GM21447 (cell line): Measurements from ENCODE around the gene TSPY10.
"Not testable (repeated sequence)": the region's sequence is repeated elsewhere in the genome, so short reads cannot be mapped to it uniquely, and the experiment has no call there.

ENCODE experiments used
- ATAC-seq: cut with Tn5 transposase; IDR thresholded peaks from one replicate; pipeline ENCODE4 v1.9.1; 2021; ENCODE audit not compliant: unreplicated experiment

The TSPY10 gene, protein sequence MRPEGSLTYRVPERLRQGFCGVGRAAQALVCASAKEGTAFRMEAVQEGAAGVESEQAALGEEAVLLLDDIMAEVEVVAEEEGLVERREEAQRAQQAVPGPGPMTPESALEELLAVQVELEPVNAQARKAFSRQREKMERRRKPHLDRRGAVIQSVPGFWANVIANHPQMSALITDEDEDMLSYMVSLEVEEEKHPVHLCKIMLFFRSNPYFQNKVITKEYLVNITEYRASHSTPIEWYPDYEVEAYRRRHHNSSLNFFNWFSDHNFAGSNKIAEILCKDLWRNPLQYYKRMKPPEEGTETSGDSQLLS

DNA sequence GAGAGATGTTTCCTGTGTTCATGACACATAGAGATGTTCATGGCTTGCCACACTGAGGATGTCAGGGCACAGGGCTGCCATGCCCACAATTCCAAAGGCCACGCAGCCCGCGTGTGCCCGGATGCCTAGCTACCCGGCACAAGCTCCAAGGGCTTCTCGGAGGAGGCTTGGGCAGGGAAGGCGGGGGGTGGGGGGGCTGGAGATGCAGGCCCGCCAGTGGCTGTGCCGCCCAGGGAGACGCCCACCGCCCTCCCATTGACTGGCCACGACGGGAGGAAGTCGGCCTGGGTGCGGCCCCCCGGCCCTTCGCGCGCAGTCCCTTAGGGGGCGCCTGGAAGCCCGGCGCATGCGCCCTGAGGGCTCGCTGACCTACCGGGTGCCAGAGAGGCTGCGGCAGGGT is at the start of gene TSPY10:
Gene TSPY10 (plus strand): TSS at position 301 of the 400 bp plus-strand sequence. CDS start 46 bp downstream, at position 347.
- not testable (repeated sequence) for ATAC-seq

DNA sequence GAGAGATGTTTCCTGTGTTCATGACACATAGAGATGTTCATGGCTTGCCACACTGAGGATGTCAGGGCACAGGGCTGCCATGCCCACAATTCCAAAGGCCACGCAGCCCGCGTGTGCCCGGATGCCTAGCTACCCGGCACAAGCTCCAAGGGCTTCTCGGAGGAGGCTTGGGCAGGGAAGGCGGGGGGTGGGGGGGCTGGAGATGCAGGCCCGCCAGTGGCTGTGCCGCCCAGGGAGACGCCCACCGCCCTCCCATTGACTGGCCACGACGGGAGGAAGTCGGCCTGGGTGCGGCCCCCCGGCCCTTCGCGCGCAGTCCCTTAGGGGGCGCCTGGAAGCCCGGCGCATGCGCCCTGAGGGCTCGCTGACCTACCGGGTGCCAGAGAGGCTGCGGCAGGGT is 40.7 kb upstream of the TSPY10 start, which contains the start of gene TSPY9:
Gene TSPY9 (plus strand): TSS at position 301 of the 400 bp plus-strand sequence. CDS start 46 bp downstream, at position 347.
- not testable (repeated sequence) for ATAC-seq

DNA sequence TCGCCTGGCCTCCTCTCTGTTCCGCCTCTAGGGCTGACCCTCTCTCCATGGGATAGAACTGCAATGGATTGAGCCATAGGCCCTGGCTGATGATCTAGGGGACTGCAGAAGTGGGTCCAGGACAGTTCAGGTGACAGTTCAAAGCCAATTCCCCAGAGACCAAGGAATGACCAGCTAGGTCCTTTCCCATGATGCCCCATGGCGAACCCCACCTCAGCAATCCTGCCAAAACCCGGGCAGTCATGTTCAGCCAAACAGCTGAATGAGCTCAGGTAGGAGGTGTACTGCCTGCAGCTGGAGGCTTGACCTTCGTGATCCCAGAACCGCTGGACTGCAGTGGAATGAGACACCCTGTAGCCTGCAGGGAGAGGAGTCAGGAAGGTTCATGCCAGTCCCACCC is 23.3 kb upstream of the TSPY10 start:
- not testable (repeated sequence) for ATAC-seq

DNA sequence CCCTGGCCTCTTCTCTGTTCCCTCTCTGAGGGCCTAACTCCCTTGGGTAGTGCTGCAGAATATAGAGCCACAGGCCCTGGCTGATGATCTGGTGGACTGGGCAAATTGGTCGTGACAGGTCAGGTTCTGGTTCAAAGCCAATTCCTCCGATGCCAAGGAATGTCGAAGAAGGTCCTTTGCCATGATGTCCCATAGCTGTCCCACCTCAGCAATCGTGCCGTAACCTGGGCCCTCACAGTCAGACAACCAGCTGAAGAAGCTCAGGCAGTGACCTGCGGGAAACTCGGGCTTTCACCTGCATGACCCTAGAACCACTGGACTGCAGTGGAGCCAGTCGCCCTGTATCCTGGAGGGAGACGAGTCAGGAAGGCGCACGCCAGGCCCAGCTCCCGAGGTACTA is 11.4 kb upstream of the TSPY10 start:
- ATAC-seq, result not testable (repeated sequence)
